HEK293T (cell line): ENCODE data around the gene RSPH6A.

ENCODE experiments used
- CTCF ChIA-PET: fragments of 350-600 bp; formaldehyde crosslinking; extraction: SDS; loops from one replicate; lab custom pipeline; 2021; ENCODE audit warnings: antibody characterized with exemption, inconsistent platforms; lab: Yijun Ruan, JAX
- POLR2A ChIA-PET: fragments of 350-600 bp; formaldehyde crosslinking; extraction: SDS; loops from one replicate; lab custom pipeline; 2020; ENCODE audit warnings: antibody characterized with exemption, inconsistent platforms; lab: Yijun Ruan, JAX
- DNase-seq: peaks from one replicate; pipeline ENCODE4 v3.0.0; 2012; ENCODE audit warnings: mixed read lengths; ENCODE audit errors: extremely low spot score
- ARNT ChIP-seq: fragments of 450-650 bp; IDR thresholded peaks from 2 replicates; pipeline ENCODE4 v1.6.1; 2017; ENCODE audit warnings: mild to moderate bottlenecking
- BHLHE40 ChIP-seq: fragments of 450-650 bp; IDR thresholded peaks from 2 replicates; pipeline ENCODE4 v1.6.1; 2016; ENCODE audit warnings: mild to moderate bottlenecking, moderate library complexity, borderline replicate concordance
- CTBP1 ChIP-seq: fragments of 450-650 bp; IDR thresholded peaks from 2 replicates; pipeline ENCODE4 v1.6.1; 2016; ENCODE audit warnings: borderline replicate concordance
- ELF4 ChIP-seq: fragments of 450-650 bp; IDR thresholded peaks from 2 replicates; pipeline ENCODE4 v1.6.1; 2017; ENCODE audit warnings: antibody characterized with exemption
- FOXA1 ChIP-seq: fragments of 450-650 bp; IDR thresholded peaks from 2 replicates; pipeline ENCODE4 v1.6.1; 2016; ENCODE audit warnings: mild to moderate bottlenecking
- FOXK2 ChIP-seq: fragments of 450-650 bp; IDR thresholded peaks from 2 replicates; pipeline ENCODE4 v1.6.1; 2016; ENCODE audit warnings: mild to moderate bottlenecking
- FOXM1 ChIP-seq: fragments of 450-650 bp; IDR thresholded peaks from 2 replicates; pipeline ENCODE4 v1.6.1; 2017; ENCODE audit warnings: mild to moderate bottlenecking, borderline replicate concordance
- HDGF ChIP-seq: fragments of 450-650 bp; IDR thresholded peaks from 2 replicates; pipeline ENCODE4 v1.6.1; 2017; ENCODE audit warnings: antibody characterized with exemption, borderline replicate concordance
- L3MBTL2 ChIP-seq: fragments of 450-650 bp; conservative IDR thresholded peaks from 2 replicates; pipeline ENCODE4 v1.6.1; 2016; ENCODE audit warnings: mild to moderate bottlenecking
- LEF1 ChIP-seq: fragments of 450-650 bp; IDR thresholded peaks from 2 replicates; pipeline ENCODE4 v1.6.1; 2017; ENCODE audit warnings: mild to moderate bottlenecking, borderline replicate concordance
- NFRKB ChIP-seq: fragments of 450-650 bp; IDR thresholded peaks from 2 replicates; pipeline ENCODE4 v1.6.1; 2016; ENCODE audit warnings: mild to moderate bottlenecking, moderate library complexity
- SP1 ChIP-seq: fragments of 450-650 bp; IDR thresholded peaks from 2 replicates; pipeline ENCODE4 v1.6.1; 2017
- SUZ12 ChIP-seq: fragments of 450-650 bp; IDR thresholded peaks from 2 replicates; pipeline ENCODE4 v1.6.1; 2016; ENCODE audit warnings: mild to moderate bottlenecking
- TARDBP ChIP-seq: fragments of 450-650 bp; IDR thresholded peaks from 2 replicates; pipeline ENCODE4 v1.6.1; 2016
- ZNF384 ChIP-seq: fragments of 450-650 bp; IDR thresholded peaks from 2 replicates; pipeline ENCODE4 v1.6.1; 2016
- TF ChIP-seq, protein P1 (sequence below): fragments of 450-650 bp; IDR thresholded peaks from 2 replicates; pipeline ENCODE4 v1.6.1; 2016

Gene RSPH6A

DNA sequence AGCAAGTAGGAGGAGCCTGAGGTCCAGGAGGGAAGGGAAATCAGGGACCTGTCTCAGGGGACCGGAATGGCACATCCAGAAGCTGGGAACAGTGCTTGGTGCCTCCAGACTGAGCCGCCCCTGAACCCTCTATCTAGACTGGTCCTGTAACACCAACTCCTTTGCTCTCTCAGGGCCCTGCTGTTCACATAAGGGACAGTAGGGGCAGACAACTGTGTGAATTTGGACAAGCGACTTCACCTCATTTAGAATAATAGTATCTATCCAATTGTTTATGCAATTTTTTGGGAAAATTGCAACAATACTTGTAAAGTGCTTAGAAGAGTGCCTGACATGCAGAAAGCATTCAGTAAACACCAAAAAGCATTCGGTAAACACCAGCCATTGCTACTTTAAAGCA is 33.8 kb upstream of the RSPH6A start:
- POLR2A ChIA-PET, result no interaction called here
- no peak for DNase-seq
- TF ChIP-seq ZNF384 (no peak), FOXK2 (no peak), FOXA1 (no peak), ELF4 (no peak), NFRKB (no peak), CTBP1 (no peak), HDGF (no peak), FOXM1 (no peak), BHLHE40 (no peak), SUZ12 (no peak), SP1 (no peak), ARNT (no peak), TARDBP (no peak), LEF1 (no peak), L3MBTL2 (no peak)
- TF ChIP-seq, protein P1, sequence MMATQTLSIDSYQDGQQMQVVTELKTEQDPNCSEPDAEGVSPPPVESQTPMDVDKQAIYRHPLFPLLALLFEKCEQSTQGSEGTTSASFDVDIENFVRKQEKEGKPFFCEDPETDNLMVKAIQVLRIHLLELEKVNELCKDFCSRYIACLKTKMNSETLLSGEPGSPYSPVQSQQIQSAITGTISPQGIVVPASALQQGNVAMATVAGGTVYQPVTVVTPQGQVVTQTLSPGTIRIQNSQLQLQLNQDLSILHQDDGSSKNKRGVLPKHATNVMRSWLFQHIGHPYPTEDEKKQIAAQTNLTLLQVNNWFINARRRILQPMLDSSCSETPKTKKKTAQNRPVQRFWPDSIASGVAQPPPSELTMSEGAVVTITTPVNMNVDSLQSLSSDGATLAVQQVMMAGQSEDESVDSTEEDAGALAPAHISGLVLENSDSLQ, result no peak
- CTCF ChIA-PET, result no interaction called here

DNA sequence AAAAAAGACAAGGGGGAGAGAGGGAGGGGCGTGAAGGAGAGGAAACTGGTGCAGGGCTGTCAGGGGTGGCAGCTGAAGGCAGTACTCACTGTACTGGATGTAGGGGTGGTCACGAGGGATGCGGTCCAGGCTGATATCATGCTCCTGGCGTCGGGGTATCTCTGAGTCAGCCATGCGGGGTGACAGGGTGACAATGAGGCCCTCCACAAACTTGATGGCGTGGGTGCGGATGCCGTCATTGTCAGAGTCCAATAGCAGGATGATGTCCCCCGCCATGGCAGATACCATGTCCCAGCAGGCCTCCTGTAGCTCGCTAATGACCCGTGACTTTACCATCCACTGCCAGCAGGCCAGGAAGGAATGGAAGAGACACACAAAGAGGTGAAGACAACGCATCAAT is 32.6 kb upstream of the RSPH6A start:
- POLR2A ChIA-PET, result no interaction called here
- TF ChIP-seq, protein P1, result no peak
- TF ChIP-seq FOXA1 (no peak), FOXK2 (no peak), SUZ12 (no peak), CTBP1 (no peak)
- no peak for DNase-seq
- CTCF ChIA-PET, result interaction anchor here (1.1 kb wide), 1 partner anchor 31 kb away, joined by 3 read pairs; no protein-coding TSS in a partner anchor

DNA sequence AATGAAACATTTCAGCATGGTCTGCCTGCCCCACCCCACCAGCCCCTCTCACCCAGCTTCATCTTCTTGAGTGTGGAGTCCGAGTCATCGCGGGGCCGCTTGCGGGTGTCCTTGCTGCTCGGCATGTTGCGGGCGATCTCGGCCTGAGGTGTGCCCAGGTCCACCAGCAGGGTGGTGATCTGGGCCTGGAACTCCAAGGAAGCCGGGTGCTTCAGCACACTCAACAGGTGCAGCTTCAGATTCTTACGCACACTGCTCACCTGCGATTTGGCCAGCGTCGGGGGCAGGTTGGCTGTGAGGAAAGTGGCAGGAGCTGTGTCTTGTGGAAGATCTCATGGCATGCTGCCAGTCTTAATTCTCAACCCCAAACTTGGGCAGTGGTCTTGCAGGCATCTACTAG is 27.1 kb upstream of the RSPH6A start:
- TF ChIP-seq ARNT, result no peak
- TF ChIP-seq HDGF, result no peak
- TF ChIP-seq BHLHE40, result no peak
- no peak for TF ChIP-seq ELF4
- TF ChIP-seq CTBP1, result no peak
- no peak for TF ChIP-seq NFRKB
- no peak for TF ChIP-seq LEF1
- no peak for TF ChIP-seq SUZ12
- TF ChIP-seq FOXK2, result no peak
- no peak for TF ChIP-seq FOXM1
- TF ChIP-seq FOXA1, result no peak
- TF ChIP-seq, protein P1, result no peak
- no peak for TF ChIP-seq SP1
- no peak for TF ChIP-seq ZNF384
- no peak for TF ChIP-seq TARDBP
- no peak for TF ChIP-seq L3MBTL2
- ChIA-PET POLR2A (interaction anchor here (0.9 kb wide), 1 partner anchor 73 kb away, joined by 3 read pairs; the partner anchor contains the start of gene SIX5), CTCF (no interaction called here)
- no peak for DNase-seq

DNA sequence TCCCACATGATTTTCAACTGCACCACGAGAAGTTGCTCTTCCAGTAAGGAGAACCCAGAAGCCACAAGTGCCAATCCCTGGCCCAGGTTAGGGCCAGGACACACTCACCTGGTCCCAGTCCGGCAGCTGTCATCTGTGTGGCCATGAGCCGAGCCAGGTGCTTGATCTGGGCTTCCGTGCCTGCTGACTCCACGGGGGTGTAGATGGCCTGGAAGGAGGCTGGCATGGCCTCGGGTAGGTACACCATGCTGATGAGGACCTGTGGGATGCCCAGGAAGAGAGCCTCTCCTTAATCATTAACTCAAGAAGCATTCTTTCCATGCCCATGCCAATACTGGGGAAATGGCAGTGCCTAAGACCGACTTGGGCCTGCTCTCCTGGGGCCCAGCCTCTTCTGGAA is 19.9 kb upstream of the RSPH6A start:
- no peak for DNase-seq
- POLR2A ChIA-PET, result no interaction called here
- TF ChIP-seq HDGF, result no peak
- no peak for TF ChIP-seq ELF4
- no peak for TF ChIP-seq L3MBTL2
- TF ChIP-seq FOXK2, result no peak
- TF ChIP-seq NFRKB, result no peak
- no peak for TF ChIP-seq CTBP1
- TF ChIP-seq FOXM1, result no peak
- no peak for TF ChIP-seq ARNT
- no peak for TF ChIP-seq BHLHE40
- TF ChIP-seq ZNF384, result no peak
- TF ChIP-seq LEF1, result no peak
- TF ChIP-seq, protein P1, result no peak
- no peak for TF ChIP-seq SUZ12
- no peak for TF ChIP-seq FOXA1
- no peak for TF ChIP-seq SP1
- no peak for TF ChIP-seq TARDBP
- CTCF ChIA-PET, result no interaction called here

DNA sequence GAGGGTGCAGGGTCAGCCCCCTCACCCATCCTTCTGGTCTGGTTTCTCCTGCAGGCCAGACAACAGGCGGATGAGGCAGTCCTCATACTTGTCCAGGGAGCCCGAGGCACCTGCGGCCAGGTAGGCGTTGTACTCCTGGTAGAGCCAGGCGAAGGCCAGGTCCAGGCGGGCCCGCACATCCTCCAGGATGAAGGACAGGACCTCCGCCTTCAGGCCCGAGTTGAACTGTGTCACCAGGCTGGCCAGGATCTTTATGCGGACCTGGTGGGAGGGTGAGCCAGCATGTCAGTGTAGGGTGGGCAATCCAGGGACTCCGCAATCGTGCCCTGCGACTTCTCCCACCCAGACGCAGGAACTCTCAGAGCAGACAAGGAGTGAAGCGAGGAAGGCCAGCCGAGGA is 13.8 kb upstream of the RSPH6A start:
- ChIA-PET CTCF (interaction anchor here (1.7 kb wide), 1 partner anchor 12 kb away, joined by 6 read pairs; no protein-coding TSS in a partner anchor), POLR2A (no interaction called here)
- no peak for TF ChIP-seq ELF4
- no peak for TF ChIP-seq ARNT
- TF ChIP-seq SP1, result no peak
- TF ChIP-seq NFRKB, result no peak
- TF ChIP-seq ZNF384, result no peak
- no peak for TF ChIP-seq CTBP1
- DNase-seq, result no peak

DNA sequence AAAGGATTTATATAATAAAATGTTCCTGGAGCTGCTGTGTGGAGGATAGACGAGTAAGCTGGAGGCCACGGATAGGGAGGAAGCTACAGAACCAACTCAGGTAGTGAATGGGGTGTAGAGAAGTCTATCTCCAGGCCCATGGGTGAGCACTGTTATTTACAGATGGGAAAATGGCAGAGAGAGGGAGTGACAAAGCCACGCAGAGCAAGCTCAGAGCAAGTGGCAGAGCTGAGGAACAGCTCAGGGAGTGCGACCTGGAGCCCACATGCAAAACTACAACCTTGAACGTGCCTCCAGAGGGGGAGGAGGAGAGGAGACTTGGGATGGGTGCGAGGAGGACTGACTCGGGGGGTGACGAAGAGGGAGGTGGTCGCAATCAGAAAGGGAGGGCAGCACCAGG is 13.4 kb upstream of the RSPH6A start:
- no peak for DNase-seq
- CTCF ChIA-PET, result interaction anchor here (1.7 kb wide), 1 partner anchor 11 kb away, joined by 6 read pairs; no protein-coding TSS in a partner anchor
- TF ChIP-seq SUZ12 (no peak), ELF4 (no peak), CTBP1 (no peak)
- POLR2A ChIA-PET, result no interaction called here
